Measurements from ENCODE around the gene CENPN. TPM values are rescaled to one million over a fixed set of nuclear protein-coding genes. Genes with fewer than 3 reads are reported as not detected.

Gene CENPN
- total RNA-seq, 1 donor from 2014 or later: 8.1 TPM

DNA sequence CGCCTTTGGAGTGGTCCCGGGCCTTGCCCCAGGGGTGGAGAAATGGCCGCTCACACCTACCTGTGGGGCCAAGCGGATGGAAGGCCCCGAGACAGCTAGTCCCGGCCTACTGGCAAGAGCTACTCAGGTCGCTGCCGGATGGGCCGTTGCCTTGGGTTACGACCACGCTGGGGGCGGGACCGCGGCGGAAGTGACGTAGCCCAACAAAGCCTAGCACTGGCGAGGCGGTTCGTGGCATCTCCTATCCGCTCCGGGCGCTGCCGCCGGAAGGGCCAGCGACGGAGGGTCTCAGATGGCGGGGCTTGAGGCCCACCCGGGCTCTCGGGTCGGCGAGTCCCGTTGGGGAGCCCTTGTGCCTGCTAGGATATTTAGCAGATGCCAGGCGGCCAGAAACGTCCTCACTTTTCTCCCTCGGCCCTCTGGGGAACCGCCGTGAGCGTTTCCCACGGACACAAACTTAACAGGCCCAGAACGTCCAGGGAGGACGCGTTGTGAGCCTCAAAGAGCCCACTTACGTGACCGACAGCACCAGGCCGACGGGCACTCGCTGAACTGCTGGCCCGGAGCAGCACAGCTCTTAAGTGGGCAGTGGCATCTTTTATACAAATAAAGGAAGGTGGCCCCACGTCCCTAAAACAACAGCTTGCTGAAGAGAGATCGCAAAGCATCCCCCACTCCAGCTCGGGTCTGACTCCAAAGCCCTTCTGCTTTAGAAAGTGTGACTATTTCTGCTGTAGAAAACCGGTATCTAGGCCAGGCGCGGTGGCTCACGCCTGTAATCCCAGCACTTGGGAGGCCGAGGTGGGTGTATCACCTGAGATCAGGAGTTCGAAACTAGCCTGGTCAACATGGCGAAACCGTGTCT, 70.3 kb downstream of the CENPN start, which contains the start of gene C16orf46:
Gene C16orf46, minus strand, starts transcription at position 163 of the 865 bp plus-strand sequence. CDS start 13,283 bp downstream, outside the sequence.
- peak; percentile 86 for DNase-seq (ENCODE audit: low read depth)

- DNase-seq (ENCODE audit: low read depth): no peak
These were observed 73.2 kb downstream of the CENPN start for GRCh38 chr16:81080233-81080632.

GRCh38 chr16:81081014-81081413, 74.0 kb downstream of the CENPN start:
- DNase-seq (ENCODE audit: low read depth): no peak

Other genes with a start within 250 kb of the CENPN start
- gene CDYL2, start 202.6 kb upstream of the CENPN start, total RNA-seq: 12.0 and 17.7 TPM in 2 replicates
- gene CMC2, start 329 bp upstream of the CENPN start, total RNA-seq: 42.7 and 43.2 TPM in 2 replicates
- 43.1 and 55.4 TPM in 2 replicates for gene ATMIN, start 28.6 kb downstream of the CENPN start, total RNA-seq
- 1.7 and 3.7 TPM in 2 replicates for gene C16orf46, start 70.0 kb downstream of the CENPN start, total RNA-seq
- 14.6 and 27.8 TPM in 2 replicates for gene GCSH, start 89.2 kb downstream of the CENPN start, total RNA-seq
- 3.3 and 4.3 TPM in 2 replicates for gene BCO1, start 231.5 kb downstream of the CENPN start, total RNA-seq